Fibroblast of pulmonary artery (primary cell): ENCODE data around the gene APBA1.

Source experiments
- DNase-seq: peaks from one replicate; pipeline ENCODE4 v3.0.0-alpha.2; 2010; ENCODE audit warnings: low read depth
- H3K4me3 ChIP-seq: replicated peaks from 2 replicates; pipeline ENCODE4 v1.5.1; 2011; ENCODE audit warnings: low read depth, mild to moderate bottlenecking, control low read depth, low read length, moderate library complexity
- TF ChIP-seq, protein P1 (sequence below): IDR thresholded peaks from 2 replicates; pipeline ENCODE4 v1.5.1; 2011; ENCODE audit warnings: mild to moderate bottlenecking, control low read depth, low read length, inconsistent platforms; ENCODE audit errors: missing control alignments

APBA1 gene

DNA sequence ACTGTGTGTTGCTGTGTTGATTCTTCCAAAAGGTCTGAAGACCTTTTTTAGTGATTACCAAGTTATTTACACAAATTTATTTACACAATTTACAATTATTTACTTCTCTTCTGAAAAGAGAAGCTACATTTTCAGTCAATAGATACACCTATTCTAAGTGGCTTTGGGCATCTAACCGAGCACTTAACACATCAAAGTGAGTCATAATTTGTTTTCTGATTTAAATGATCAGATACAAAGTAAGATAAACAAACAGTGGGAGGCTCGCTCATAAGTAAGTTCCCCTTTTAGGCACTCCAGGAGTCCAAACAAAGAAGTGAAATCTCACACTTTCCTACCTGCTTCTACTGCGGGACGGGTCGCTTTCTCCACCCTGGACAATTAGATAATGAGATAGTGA, 90.2 kb downstream of the APBA1 start:
- TF ChIP-seq, protein P1, sequence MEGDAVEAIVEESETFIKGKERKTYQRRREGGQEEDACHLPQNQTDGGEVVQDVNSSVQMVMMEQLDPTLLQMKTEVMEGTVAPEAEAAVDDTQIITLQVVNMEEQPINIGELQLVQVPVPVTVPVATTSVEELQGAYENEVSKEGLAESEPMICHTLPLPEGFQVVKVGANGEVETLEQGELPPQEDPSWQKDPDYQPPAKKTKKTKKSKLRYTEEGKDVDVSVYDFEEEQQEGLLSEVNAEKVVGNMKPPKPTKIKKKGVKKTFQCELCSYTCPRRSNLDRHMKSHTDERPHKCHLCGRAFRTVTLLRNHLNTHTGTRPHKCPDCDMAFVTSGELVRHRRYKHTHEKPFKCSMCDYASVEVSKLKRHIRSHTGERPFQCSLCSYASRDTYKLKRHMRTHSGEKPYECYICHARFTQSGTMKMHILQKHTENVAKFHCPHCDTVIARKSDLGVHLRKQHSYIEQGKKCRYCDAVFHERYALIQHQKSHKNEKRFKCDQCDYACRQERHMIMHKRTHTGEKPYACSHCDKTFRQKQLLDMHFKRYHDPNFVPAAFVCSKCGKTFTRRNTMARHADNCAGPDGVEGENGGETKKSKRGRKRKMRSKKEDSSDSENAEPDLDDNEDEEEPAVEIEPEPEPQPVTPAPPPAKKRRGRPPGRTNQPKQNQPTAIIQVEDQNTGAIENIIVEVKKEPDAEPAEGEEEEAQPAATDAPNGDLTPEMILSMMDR = no peak
- H3K4me3 ChIP-seq = no peak overlapping the region
- DNase-seq = no peak

DNA sequence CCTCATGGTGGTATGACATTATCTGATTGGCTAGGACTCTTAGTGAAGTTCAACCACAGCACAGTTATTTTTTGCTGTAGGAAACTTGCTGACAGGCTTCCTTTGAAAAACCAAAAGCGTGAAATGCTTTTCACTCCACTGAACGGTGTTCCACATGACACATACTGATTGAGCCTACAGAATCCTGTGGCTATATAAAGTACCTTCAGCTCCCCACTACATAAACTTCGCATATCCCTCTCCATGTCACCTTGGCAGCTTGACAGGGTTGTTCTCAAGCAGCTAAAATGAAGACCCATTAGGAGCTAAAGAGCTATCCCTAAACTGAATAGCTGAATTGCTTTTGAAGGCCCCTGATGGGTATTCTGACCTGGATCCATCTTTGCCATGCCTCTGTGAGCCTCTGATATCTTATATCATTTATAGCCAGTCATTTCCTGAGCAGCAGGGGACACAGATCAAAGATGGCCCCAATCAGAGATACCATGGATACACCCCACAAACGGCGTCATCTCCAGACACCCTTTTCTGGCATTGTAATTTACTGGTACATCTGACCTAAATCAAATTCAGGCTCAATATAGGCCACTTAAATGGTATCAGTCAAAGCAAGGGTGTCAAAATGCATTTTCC, 91.5 kb downstream of the APBA1 start:
- no peak for DNase-seq
- no peak overlapping the region for H3K4me3 ChIP-seq
- TF ChIP-seq, protein P1 = no peak

DNA sequence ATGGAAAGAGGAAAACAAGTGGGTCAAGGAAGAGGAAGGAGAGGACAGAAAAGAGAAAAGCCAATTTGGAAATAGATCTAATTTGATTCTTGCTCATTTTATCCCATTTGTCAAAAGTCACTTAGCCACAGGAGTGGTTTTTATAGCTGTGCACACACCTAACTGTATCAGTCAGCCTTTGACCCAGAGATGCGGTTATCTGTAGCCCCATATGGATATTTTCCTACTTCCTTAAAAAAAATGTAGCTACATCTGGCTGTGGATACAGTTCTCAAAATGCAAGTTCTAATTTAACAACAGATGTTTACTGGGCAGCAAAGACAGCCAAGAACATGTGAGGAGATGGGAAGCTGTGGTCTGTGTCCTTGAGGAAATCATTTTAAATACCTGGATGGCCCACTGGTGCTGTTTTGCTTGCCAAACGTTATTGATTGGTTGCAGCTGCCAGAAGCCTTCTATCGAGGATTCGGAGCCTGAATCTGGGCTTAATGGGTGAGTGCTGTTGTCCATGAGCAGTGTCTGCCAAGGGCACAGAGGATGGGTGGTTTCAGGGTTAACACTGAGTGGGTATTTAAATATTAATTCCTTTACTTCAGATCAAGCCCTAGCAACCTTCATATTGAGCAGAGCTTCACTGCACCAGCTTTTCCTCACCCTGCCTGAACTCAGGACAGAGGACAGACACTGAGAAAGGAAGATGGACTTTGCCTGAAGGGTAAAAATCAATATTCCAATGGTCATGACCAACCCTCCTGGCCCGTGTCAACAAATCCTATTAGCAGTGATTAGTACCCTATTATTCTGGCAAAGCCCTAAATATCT, 92.2 kb downstream of the APBA1 start:
- TF ChIP-seq, protein P1 = no peak
- no peak for DNase-seq
- no peak overlapping the region for H3K4me3 ChIP-seq

DNA sequence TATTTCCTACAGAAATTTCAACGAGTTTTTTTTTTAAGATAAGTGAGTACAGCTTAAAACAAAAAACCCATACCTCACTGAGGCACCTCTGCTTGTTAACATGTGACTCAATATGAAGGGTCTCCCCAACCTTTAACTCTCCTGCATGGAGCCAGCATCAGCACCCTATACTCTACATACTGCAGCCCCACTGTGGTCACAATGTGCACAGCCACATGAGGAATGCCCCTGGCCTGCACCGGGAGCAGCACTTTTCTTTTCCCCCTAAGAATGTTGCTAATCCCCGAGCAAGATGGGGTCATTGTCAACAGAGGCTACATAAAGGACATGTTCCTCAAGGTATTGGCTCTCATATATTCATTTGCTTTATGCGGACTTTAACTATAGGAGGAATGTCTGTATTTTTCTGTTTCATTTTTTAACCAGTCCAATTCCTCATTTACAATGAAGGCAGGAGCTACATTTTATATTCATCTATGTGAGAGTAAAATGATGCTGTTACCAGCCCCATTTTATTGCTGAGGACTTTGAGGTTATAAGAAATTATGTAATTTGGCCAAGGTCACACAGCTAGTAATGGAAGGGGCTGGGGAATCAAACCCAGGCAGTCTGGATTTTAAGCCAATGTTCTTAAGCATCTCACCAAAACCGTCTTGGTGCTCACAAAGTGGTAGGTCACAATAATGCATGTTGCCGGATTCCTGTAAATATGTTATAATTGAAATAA, 93.0 kb downstream of the APBA1 start:
- TF ChIP-seq, protein P1 = no peak
- no peak for DNase-seq
- no peak overlapping the region for H3K4me3 ChIP-seq

DNA sequence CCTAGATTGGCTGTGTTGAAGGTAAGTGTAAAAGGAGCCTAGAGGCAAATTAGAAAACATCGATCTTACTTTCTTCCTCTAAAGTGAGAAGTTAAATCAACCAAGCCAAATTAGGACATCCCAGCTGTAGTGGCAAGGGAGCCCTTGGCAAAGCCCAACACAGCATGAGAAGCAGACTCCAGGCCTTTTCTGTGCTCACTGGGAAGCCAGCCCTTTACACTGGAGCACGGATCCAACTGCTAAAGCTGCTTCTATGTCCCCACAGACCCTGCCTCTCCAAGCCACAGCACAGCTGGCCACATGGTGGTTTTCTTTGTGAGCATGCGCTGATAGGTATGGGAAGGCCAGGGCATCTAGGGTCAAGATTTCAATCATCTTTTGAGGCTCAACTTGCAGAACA, 94.1 kb downstream of the APBA1 start:
- DNase-seq = no peak
- TF ChIP-seq, protein P1 = no peak
- H3K4me3 ChIP-seq = no peak overlapping the region

DNA sequence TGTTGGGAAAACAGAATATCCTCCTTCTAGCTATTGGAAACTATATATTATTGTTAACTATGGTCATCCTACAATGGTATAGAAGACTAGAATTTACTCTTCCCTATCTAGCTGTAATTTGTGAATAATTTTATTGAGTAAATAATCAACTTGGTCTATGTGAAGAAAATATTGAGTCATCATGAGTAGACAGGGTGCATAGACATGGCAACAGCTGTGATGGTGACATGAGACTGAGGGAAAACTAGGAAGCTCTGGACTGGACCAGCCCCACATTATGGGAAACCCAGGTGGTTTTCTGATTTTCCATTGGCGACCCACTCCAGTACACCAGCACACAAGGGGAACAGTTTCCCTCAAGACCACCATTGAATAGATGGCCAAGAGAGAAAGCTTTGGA, 95.0 kb downstream of the APBA1 start:
- no peak for DNase-seq
- no peak overlapping the region for H3K4me3 ChIP-seq
- TF ChIP-seq, protein P1 = no peak
